MM.1S (cell line): ENCODE results near the gene SORL1.

Experiments used
- DNase-seq: peaks from one replicate; pipeline ENCODE4 v3.0.0-alpha.2; 2015
- H2AFZ ChIP-seq: fragments of 300-600 bp; sonication (generic); 2 replicates; pipeline ENCODE4 v1.6.0; 2016; ENCODE audit warnings: antibody characterized with exemption, low read length
- H3F3A ChIP-seq: fragments of 300-600 bp; sonication (generic); 2 replicates; pipeline ENCODE4 v1.6.1; 2016; ENCODE audit warnings: mild to moderate bottlenecking, antibody characterized with exemption, low read length, moderate library complexity, mixed read lengths; ENCODE audit not compliant: insufficient read depth
- H3K27ac ChIP-seq: fragments of 300-600 bp; sonication (generic); 2 replicates; pipeline ENCODE4 v1.5.1; 2016; ENCODE audit warnings: mild to moderate bottlenecking, low read length
- H3K27me3 ChIP-seq: fragments of 300-600 bp; sonication (generic); replicated peaks from 2 replicates; pipeline ENCODE4 v1.6.0; 2016; ENCODE audit warnings: low read length; ENCODE audit not compliant: insufficient read depth
- H3K36me3 ChIP-seq: fragments of 300-600 bp; sonication (generic); replicated peaks from 2 replicates; pipeline ENCODE4 v1.6.1; 2016; ENCODE audit warnings: mild to moderate bottlenecking, low read length, mixed read lengths; ENCODE audit not compliant: insufficient read depth
- H3K4me1 ChIP-seq: fragments of 300-600 bp; sonication (generic); 2 replicates; pipeline ENCODE4 v1.6.1; 2016; ENCODE audit warnings: low read length, mixed read lengths
- H3K4me2 ChIP-seq: fragments of 300-600 bp; sonication (generic); 2 replicates; pipeline ENCODE4 v1.6.0; 2016; ENCODE audit warnings: low read depth, low read length
- H3K4me3 ChIP-seq: fragments of 300-600 bp; sonication (generic); 2 replicates; pipeline ENCODE4 v1.5.1; 2016; ENCODE audit warnings: low read length, mixed read lengths
- H3K79me2 ChIP-seq: fragments of 300-600 bp; sonication (generic); 2 replicates; pipeline ENCODE4 v1.6.1; 2016; ENCODE audit warnings: mixed run types, low read length, mixed read lengths
- H3K9ac ChIP-seq: fragments of 300-600 bp; sonication (generic); 2 replicates; pipeline ENCODE4 v1.6.1; 2016; ENCODE audit warnings: low read length, mixed read lengths
- H3K9me2 ChIP-seq: fragments of 300-600 bp; sonication (generic); replicated peaks from 2 replicates; pipeline ENCODE4 v1.6.1; 2016; ENCODE audit warnings: mild to moderate bottlenecking, low read length, mixed read lengths; ENCODE audit not compliant: insufficient read depth
- H3K9me3 ChIP-seq: fragments of 300-600 bp; sonication (generic); replicated peaks from 2 replicates; pipeline ENCODE4 v1.6.1; 2016; ENCODE audit warnings: mild to moderate bottlenecking, low read length, mixed read lengths; ENCODE audit not compliant: insufficient read depth
- H4K20me1 ChIP-seq: fragments of 300-600 bp; sonication (generic); 2 replicates; pipeline ENCODE4 v1.6.1; 2016; ENCODE audit warnings: mild to moderate bottlenecking, low read length, moderate library complexity, mixed read lengths; ENCODE audit not compliant: insufficient read depth
- EZH2 ChIP-seq: fragments of 300-600 bp; sonication (generic); optimal IDR thresholded peaks from 2 replicates; pipeline ENCODE3; 2017; ENCODE audit warnings: low read depth, mild to moderate bottlenecking, antibody characterized with exemption, low read length, mixed read lengths
- EZH2phosphoT487 ChIP-seq: fragments of 300-600 bp; sonication (generic); IDR thresholded peaks from 2 replicates; pipeline ENCODE4 v1.6.1; 2018; ENCODE audit warnings: antibody characterized with exemption, low read length
- TF ChIP-seq, protein P1 (sequence below): fragments of 300-600 bp; sonication (generic); IDR thresholded peaks from 2 replicates; pipeline ENCODE4 v1.5.1; 2016; ENCODE audit warnings: antibody characterized with exemption, low read length, mixed read lengths

Gene SORL1

DNA sequence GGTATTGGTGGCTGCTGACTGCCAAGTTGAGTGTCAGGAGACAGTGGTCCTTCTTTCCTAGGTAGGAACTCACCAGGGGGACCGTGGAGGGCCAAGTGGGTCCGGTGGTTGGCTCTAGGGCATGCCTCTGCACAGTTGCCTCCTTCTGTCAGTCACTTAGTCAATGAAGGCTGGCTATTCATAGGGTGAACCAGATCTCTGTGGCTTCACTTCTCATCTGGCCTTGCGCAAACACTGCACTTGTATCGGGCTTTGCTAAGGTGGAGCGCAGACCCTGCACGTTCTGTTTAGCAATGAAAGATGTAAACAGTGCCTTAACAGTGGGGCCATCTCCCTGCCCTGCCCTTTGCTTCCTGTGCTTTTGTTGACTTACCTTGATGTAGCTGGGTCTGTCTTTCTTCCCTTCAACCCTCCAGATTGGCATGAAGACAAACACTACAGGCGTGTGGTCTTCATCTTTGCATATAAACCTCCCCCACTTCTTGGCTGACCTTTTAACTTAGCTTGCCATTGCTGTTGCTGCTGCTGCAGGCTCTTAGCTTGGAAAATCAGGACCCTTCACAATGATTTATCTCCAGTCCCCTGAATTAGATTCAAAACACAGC lies 7.4 kb downstream of the SORL1 start:
- H2AFZ ChIP-seq = no peak overlapping the region
- H3K79me2 ChIP-seq = no peaks in the 10 kb centered on the region
- DNase-seq = no peak
- H3K9ac ChIP-seq = no peak overlapping the region
- no peaks in the 10 kb centered on the region for H3F3A ChIP-seq
- no peaks in the 10 kb centered on the region for H3K4me1 ChIP-seq
- H4K20me1 ChIP-seq = no peaks in the 10 kb centered on the region
- no peaks in the 10 kb centered on the region for H3K9me3 ChIP-seq
- H3K4me3 ChIP-seq = no peak overlapping the region
- no peak overlapping the region for H3K4me2 ChIP-seq
- H3K27ac ChIP-seq = no peak overlapping the region
- H3K9me2 ChIP-seq = no peaks in the 10 kb centered on the region
- no peaks in the 10 kb centered on the region for H3K36me3 ChIP-seq
- TF ChIP-seq, protein P1, sequence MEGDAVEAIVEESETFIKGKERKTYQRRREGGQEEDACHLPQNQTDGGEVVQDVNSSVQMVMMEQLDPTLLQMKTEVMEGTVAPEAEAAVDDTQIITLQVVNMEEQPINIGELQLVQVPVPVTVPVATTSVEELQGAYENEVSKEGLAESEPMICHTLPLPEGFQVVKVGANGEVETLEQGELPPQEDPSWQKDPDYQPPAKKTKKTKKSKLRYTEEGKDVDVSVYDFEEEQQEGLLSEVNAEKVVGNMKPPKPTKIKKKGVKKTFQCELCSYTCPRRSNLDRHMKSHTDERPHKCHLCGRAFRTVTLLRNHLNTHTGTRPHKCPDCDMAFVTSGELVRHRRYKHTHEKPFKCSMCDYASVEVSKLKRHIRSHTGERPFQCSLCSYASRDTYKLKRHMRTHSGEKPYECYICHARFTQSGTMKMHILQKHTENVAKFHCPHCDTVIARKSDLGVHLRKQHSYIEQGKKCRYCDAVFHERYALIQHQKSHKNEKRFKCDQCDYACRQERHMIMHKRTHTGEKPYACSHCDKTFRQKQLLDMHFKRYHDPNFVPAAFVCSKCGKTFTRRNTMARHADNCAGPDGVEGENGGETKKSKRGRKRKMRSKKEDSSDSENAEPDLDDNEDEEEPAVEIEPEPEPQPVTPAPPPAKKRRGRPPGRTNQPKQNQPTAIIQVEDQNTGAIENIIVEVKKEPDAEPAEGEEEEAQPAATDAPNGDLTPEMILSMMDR = no peak
- TF ChIP-seq EZH2phosphoT487 (no peak), EZH2 (no peak)
- H3K27me3 ChIP-seq = no peaks in the 10 kb centered on the region

DNA sequence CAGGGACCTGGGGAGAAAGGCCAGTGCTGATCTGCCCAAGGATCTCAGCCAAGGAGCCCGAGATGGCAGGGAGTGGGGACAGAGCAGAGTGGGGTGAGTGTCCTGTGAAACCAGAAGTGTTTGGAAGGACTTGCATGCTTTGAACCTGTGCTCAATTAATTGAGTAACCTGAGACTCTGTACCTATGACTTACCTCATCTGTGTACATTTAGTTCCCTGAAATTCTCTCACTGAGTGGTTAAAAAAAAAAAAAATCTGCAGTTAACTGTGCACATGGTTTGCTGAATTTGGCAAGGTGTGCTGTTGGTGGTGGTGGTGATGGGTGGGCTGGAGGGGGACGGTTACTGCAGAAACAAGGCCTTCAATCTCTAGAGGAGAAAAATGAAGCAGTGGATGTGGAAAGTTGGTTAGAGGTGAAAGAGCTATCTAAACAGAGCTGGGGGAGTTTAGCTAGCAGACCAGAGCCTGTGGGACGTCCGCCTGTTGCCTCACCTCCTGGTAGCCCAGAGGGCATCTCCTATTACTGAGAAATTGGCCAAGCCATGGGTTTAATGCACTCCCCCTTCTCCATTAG lies 8.9 kb downstream of the SORL1 start:
- H3K9ac ChIP-seq = no peak overlapping the region
- H3K36me3 ChIP-seq = no peaks in the 10 kb centered on the region
- no peaks in the 10 kb centered on the region for H3K9me3 ChIP-seq
- no peaks in the 10 kb centered on the region for H3K79me2 ChIP-seq
- no peaks in the 10 kb centered on the region for H3K27me3 ChIP-seq
- no peaks in the 10 kb centered on the region for H3K9me2 ChIP-seq
- H3K4me1 ChIP-seq = no peaks in the 10 kb centered on the region
- H4K20me1 ChIP-seq = no peaks in the 10 kb centered on the region
- H3K27ac ChIP-seq = no peak overlapping the region
- H2AFZ ChIP-seq = no peak overlapping the region
- TF ChIP-seq EZH2 (no peak), EZH2phosphoT487 (no peak)
- TF ChIP-seq, protein P1 = no peak
- no peaks in the 10 kb centered on the region for H3F3A ChIP-seq
- no peak overlapping the region for H3K4me3 ChIP-seq
- no peak for DNase-seq
- H3K4me2 ChIP-seq = no peak overlapping the region

DNA sequence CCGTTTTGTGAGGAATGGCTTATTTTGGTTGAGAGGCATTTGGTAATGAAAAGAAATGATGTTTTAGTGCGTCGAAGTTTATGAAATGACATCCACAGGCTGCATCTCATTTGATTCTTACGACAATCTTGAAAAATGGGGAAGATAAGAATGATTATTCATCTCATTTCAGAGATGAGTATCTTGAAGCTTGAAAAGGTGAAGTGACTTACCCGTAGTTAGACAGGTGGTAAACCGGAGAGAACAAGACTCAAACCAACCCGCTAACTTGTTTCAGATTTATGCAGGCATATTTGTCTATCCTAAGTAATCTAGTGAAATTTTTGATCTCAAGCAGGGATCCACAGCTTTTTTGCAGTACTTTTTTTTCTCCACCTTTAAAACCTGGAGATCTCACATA lies 9.7 kb downstream of the SORL1 start:
- Histone ChIP-seq H3K27me3 (no peaks in the 10 kb centered on the region), H2AFZ (no peak overlapping the region), H3K9me3 (no peaks in the 10 kb centered on the region), H3K9me2 (no peaks in the 10 kb centered on the region), H3K36me3 (no peaks in the 10 kb centered on the region), H3K4me1 (no peaks in the 10 kb centered on the region), H3K27ac (no peak overlapping the region), H3F3A (no peaks in the 10 kb centered on the region), H3K9ac (no peak overlapping the region), H3K4me2 (no peak overlapping the region), H3K4me3 (no peak overlapping the region), H3K79me2 (no peaks in the 10 kb centered on the region), H4K20me1 (no peaks in the 10 kb centered on the region)
- TF ChIP-seq EZH2 (no peak), EZH2phosphoT487 (no peak)
- TF ChIP-seq, protein P1 = no peak
- DNase-seq = no peak
